Neural progenitor cell (in vitro differentiated cells): ENCODE measurements around the gene TANC1.

ENCODE experiments used
- CTCF ChIP-seq: fragments of 200-600 bp; sonication (generic); IDR thresholded peaks from 2 replicates; pipeline ENCODE4 v1.5.1; 2017; ENCODE audit warnings: antibody characterized with exemption, mild to moderate bottlenecking
- EZH2 ChIP-seq: fragments of 200-600 bp; sonication (generic); IDR thresholded peaks from 2 replicates; pipeline ENCODE4 v1.6.1; 2017; ENCODE audit warnings: antibody characterized with exemption, mild to moderate bottlenecking, moderate library complexity
- EZH2phosphoT487 ChIP-seq: fragments of 200-600 bp; sonication (generic); IDR thresholded peaks from 2 replicates; pipeline ENCODE4 v1.6.1; 2017; ENCODE audit warnings: antibody characterized with exemption

GRCh38 chr2:159086826-159087225 is 118.4 kb downstream of the TANC1 start:
- TF ChIP-seq EZH2, result no peak
- TF ChIP-seq CTCF, result no peak
- TF ChIP-seq EZH2phosphoT487, result no peak
